22Rv1 (cell line): ENCODE measurements around the gene ADGRL3.

ENCODE experiments used
- H3K27ac ChIP-seq: fragments of 450-650 bp; 2 replicates; pipeline ENCODE4 v1.5.1; 2017
- ZFX ChIP-seq: fragments of 450-650 bp; IDR thresholded peaks from 2 replicates; pipeline ENCODE4 v1.6.1; 2017; ENCODE audit warnings: antibody characterized with exemption, borderline replicate concordance
- TF ChIP-seq, protein P1 (sequence below): fragments of 450-650 bp; IDR thresholded peaks from 2 replicates; pipeline ENCODE4 v1.5.1; 2017; ENCODE audit warnings: mild to moderate bottlenecking

Gene ADGRL3

GRCh38 chr4:61923179-61923578 is 723.1 kb downstream of the ADGRL3 start:
- no peak for TF ChIP-seq ZFX
- TF ChIP-seq, protein P1, sequence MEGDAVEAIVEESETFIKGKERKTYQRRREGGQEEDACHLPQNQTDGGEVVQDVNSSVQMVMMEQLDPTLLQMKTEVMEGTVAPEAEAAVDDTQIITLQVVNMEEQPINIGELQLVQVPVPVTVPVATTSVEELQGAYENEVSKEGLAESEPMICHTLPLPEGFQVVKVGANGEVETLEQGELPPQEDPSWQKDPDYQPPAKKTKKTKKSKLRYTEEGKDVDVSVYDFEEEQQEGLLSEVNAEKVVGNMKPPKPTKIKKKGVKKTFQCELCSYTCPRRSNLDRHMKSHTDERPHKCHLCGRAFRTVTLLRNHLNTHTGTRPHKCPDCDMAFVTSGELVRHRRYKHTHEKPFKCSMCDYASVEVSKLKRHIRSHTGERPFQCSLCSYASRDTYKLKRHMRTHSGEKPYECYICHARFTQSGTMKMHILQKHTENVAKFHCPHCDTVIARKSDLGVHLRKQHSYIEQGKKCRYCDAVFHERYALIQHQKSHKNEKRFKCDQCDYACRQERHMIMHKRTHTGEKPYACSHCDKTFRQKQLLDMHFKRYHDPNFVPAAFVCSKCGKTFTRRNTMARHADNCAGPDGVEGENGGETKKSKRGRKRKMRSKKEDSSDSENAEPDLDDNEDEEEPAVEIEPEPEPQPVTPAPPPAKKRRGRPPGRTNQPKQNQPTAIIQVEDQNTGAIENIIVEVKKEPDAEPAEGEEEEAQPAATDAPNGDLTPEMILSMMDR, result no peak
- H3K27ac ChIP-seq, result peak overlapping the region; percentile 55

DNA sequence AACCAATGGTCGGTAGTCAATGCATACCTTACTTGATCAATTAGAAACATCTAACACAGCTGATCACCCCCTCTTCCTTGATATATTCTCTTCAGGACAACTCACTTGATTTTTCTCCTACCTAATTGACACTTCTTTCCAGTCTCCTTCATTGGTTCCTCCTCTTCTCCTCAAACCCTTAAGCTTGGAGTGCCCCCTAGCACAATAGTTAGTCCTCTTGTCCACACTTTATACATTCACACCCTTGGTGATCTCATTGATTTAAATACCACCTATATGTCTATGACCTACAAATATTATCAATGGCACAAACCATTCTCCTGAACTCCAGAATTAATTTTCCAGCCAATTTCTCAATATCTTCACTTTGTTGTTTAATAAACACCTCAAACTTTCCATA is 724.0 kb downstream of the ADGRL3 start:
- TF ChIP-seq, protein P1, result no peak
- TF ChIP-seq ZFX, result no peak
- H3K27ac ChIP-seq, result no peak overlapping the region

GRCh38 chr4:61933527-61933926 is 733.4 kb downstream of the ADGRL3 start:
- H3K27ac ChIP-seq, result no peak overlapping the region
- TF ChIP-seq, protein P1, result no peak
- TF ChIP-seq ZFX, result no peak

DNA sequence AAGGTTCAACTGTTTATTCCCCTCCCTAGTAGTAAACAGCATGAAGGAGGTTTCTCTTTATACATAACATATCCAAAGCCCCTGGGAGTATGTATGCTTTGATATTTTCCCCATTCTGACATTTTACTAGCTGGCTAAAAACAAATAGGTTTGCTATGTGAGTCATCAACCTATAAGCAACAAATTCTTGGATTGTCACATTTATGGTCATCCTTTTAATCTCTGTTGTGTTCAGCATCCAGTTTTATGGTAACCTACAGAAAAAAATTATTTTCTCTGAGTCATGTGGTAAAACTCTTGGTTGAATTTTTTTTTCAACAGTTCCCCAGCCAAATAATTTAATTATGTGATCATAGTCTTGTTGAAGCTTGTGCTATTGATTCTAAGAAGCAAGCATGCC is 734.1 kb downstream of the ADGRL3 start:
- H3K27ac ChIP-seq, result no peak overlapping the region
- TF ChIP-seq, protein P1, result no peak
- TF ChIP-seq ZFX, result no peak

GRCh38 chr4:61938250-61938846 is 738.2 kb downstream of the ADGRL3 start:
- TF ChIP-seq ZFX, result no peak
- TF ChIP-seq, protein P1, result no peak
- no peak overlapping the region for H3K27ac ChIP-seq

DNA sequence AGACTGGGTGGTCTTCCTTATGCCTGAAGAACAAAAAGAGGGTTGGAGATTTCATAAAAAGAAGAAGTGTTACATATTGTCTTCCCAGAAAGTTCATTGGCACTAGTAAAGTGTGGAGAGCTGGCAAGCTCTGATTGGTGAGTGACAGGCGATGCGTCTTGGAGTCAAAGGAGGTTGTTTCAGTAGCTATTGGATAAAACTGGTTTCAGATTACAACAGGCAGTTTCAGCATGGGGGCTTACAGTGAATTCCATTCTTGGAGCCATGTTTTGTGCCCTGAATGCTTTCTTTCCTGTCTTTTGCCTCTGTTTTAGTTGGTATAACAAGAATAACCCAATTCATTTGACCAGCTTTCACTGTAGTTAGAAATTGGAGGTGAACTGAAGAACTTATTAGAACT is 750.5 kb downstream of the ADGRL3 start:
- H3K27ac ChIP-seq, result no peak overlapping the region
- TF ChIP-seq, protein P1, result no peak
- TF ChIP-seq ZFX, result no peak

- no peak overlapping the region for H3K27ac ChIP-seq
These were observed 753.3 kb downstream of the ADGRL3 start for GRCh38 chr4:61953386-61953785.

More at GRCh38 chr4:61953386-61953785, 753.3 kb downstream of the ADGRL3 start:
- TF ChIP-seq, protein P1, result no peak
- no peak for TF ChIP-seq ZFX
